NCI-H1092 treated with DMSO at 0.1 percent for 48 hours (cell line): ENCODE results near the gene GRID1.

ENCODE experiments used
- DNase-seq: peaks from one replicate; lab custom pipeline; 2025; lab: John Stamatoyannopoulos, UW

The GRID1 gene

DNA sequence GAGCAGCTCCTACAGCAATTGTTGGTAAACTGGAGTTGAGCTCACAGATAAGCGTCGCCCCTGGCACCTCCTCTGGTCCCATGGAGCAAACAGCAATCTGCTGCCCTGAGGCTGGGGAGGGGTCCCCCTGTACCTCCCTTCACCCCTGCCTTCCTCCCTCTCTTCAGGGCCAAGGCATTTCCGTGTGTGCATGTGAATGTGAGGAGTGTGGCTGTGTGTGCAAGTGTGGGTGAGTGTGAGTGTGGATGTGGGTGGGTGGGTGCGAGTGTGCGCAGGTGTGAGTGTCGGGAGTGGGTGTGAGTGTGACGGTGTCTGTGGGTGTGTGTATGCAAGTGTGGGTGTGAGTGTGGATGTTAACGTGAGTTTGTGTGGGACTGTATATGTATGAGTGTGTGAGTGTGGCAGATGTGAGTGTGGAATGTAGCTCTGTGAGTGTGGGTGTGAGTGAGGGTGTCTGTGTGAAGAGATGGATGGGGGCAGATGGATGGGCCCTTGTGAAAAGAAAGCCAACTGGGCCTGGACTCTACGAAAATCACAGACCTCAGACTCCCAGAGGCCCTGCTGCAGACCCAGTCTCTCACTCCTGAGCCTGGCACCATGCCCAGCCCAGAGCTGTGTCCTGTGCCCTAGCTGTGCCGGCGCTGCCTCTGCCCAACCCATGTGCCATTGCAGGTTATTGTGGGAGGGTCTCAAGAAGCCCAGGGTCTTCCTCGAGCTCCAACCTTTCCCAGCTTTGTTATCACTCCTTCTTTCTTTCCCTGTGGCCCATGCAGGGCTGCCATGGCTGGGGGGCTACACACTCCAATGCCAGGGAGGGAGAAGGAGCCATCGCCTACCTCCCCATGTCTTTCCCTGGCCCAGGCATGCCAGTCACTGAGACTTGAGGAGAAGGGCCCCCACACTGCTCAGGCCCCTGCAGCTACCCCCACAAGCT, 73.9 kb downstream of the GRID1 start:
- no peak for DNase-seq

DNA sequence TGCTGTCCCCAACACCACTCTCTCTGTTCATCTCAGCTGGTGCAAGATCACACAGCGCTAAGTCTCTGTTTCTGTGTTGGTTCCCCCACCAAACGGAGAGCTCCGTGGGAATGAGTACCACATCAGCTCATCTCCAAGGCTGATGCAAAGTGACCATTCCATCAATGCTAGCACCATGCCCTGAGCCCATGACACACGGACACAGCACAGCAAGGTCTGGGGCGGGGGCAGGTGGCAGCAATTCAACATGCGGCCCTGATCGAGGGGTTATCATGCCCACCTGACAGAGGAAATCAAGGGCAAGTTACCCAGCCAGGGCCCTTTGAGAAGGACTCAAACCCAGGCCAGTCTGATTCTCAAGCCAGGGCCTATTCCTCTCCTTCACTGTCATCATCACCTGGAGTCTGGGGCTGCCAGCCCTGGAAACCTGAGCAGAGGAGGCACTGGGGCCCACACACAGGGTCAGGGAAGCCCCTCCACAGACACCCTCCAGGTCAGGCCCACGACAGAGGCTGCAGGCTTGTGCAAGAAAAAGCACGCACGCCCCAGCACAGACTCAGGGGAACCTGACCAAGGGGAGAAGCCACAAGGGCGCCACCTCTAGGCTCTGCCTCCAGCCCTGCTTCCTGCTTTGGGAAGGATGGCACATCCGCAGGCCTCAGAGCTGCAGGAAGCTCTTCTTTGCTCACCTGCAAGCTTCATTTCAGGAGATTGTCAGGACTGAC, 74.8 kb downstream of the GRID1 start:
- no peak for DNase-seq

- DNase-seq, result no peak
Measured at GRCh38 chr10:86290933-86291615, 75.5 kb downstream of the GRID1 start.

DNA sequence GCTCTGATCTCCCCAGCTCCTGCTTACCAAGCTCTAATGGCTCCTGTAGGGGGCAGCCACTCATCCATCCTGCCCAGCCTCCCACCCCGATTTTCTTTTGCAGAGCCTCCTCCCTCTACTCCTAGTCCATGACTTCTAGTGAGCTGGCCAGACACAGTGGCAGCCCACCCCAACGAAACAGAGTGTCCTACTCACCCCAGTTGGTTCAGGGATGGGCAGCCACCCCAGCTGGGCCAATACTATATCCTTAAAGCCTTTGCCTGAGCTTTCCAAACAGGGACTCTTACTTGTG, 77.1 kb downstream of the GRID1 start:
- DNase-seq, result no peak

GRCh38 chr10:86288695-86289576, 77.7 kb downstream of the GRID1 start:
- no peak for DNase-seq

- peak; percentile 50 for DNase-seq
Measured at GRCh38 chr10:86287966-86288579, 78.5 kb downstream of the GRID1 start.

DNA sequence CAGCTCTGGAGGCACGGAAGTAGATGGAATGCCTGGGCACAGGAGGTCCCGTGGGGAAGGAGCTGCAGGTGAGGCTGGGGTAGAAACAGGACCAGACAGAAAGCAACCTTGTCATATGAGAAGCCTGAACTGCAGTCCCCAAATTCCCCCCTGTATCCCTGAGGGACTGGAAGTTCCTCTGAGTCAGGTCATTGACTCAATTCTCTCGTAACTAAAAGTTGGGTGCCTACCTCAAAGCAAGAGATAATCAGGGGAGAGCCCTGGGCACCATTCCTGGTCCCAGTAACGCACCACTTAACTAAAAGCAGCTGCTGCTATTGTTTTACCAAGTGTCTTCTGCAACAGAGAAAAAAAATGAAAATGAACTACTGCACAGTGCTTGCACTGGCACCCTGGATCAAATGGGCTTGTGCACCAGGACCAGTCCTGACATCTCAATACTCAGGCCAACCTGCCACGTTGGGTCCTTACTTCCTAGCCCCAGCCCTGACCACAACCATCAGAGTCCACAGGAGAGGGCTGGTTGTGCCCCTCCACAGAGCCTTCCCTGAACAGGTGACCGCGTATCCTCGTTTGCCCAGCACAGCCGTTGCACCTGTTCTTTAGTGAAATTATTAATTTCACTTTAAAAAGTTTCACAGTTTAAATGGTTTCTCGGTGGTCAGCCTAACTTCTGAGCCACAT, 79.3 kb downstream of the GRID1 start:
- DNase-seq, result no peak

DNA sequence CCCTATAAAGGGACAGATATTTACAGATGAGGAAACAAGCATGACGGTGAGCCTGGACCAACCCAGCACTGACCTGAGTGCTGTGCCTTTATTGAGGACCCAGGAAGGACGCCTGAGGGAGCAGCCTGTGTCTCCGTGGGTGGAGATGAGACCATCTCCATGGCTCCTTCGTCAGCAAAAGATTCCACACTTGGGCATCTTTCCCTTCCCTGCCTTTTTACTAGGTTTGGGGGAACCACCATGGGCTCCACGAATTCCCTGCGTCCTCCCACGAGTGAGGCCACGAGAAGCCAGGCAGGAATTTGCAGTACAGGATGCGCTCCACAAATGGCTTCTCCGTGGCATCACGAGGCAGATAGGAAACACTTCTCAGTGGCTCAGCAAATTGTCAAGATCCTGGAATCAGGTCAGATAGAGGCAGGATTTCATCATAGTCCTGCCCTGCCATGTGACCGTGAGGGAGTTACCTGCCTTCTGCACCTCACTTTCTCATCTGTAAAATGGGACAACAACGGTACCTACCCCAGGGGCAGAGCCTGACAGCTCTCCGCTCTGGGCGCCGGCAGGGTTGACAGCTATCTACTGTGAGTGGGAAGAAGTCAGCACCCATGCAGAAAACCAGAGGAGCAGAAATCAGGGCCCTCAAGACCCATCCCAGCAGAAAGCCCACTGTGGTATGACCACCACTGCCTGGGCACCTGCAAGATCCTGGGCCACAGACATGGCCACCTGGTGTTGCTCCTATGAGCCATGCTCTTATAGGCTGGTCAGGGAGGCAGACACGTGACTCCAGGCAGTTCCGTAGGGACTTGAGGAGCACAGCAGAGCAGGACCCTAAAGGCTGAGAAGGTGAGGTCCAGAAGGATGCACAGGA, 80.1 kb downstream of the GRID1 start:
- no peak for DNase-seq

DNA sequence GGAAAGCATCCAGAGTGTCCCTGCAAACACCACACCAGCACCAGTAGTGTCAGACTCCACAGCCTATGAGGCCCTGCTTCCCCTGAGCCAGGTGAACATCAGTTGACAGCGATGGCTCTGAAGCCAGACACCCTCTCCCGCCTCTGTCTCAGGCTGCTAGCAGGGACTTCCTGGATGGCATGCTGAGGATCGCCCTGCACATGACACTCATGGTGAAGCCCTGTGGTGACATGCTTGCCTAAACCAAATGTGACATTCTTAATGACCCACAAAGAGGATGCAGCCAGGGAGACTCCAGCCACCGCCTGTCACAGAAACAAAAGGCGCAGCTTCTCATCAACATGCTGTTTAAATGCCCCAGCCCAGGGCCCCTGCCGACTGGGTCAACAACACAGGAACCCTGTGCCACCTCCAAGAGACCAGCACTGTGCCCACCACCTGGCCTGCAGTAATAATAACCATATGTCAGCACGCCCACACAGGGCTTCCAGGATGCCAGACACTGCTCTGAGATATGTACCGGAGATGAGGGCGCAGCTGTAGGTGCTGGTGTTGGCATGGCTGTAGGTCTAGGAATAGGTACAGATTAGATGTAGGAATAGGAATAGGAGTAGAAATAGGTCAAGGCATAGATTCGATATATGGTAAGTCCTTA, 81.3 kb downstream of the GRID1 start:
- DNase-seq, result no peak

- no peak for DNase-seq
Measured at GRCh38 chr10:86284355-86285105, 82.1 kb downstream of the GRID1 start.

DNA sequence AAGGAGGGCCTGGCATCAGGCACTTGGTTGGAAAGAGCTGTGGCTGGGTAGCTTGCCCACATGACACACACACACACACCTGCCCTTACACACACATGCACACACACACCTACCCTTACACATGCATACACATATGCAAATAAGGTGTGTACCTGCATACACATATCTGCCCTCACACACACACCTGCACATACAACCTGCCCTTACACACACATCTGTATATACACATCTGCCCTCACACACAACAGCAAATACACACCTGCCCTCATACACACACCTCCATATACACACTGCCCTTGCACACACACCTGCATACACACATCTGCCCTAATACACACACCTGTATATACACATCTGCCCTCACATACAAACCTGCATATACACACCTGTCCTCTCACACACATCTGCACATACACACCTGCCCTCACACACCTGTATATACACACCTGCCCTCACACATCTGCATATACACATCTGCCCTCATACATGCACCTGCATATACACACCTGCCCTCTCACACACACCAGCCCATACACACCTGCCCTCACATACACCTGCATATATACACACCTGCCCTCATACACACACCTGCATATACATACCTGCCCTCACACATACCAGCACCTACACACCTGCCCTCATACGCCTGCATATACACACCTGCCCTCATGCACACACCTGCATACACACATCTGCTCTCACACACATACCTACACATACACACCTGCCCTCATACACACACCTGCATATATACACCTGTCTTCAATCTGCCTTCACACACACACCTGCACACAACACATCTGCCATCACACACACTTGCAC, 82.9 kb downstream of the GRID1 start:
- DNase-seq, result no peak

GRCh38 chr10:86282664-86283465, 83.7 kb downstream of the GRID1 start:
- DNase-seq, result no peak

DNA sequence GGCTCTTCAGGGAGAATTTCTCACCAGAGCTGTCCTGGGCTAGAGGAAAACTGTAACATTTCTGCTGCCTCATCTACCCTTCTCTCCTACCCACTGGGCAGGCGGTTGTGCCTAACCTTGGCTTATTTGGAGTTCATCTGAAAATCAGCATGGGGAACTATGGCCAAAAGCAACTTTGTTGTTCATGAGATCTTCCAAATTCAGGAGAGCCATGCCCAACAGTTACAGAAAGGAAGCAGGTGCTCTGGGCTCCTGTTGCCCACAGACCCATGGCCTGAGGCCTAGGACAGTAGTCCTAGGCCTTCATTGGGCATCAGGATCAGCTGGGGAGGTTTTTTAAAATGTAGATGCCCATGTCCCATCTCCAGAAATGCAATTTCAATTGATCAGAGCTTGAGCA, 85.2 kb downstream of the GRID1 start:
- DNase-seq, result no peak

GRCh38 chr10:86269332-86269731, 97.3 kb downstream of the GRID1 start:
- no peak for DNase-seq

DNA sequence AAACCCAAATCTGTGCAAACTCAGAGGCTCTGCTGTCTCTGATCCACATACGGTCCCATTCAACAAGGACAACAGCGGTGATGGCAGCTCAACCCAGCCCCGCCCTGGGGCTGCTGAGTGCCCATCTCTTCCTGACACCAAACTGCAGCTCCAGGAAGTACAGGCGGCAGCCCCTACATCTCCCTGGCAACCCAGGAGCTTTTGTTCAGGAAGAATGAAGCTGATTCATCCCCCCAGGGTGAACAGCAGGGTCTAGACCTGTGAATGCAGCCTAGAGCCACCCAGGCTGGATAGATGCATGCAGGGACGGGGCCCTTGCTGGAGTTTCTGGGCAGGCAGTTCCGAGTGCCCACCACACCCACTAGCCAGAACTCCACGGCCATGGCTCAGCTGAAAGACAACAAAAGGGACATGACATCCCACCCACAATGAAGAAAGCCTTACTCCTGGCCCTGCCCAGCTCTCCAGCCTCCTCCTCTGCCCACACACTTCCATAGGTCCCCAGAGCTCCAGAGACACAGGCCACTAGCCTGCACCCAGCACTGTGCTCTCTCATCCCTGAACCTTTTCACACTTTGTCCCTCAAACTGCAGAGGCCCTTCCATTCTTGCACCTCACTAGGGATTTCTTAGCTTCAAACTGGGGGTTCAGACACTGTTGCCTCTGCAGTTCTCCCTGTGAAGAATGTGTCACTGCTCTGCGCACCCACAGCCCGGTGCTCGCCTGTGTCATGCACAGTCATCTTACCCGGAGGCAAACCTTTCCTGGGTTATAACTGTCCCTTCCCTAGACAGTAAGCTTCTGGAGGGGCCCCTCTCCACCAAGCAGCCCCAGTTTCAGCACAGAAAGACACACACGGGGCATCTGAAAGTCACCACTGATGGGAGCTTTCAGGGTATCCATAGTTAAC, 99.1 kb downstream of the GRID1 start:
- DNase-seq, result no peak
